ENCODE results near the gene ANO7.

The ANO7 gene

GRCh38 chr2:241269707-241270520 is 81.4 kb downstream of the ANO7 start:
- in situ Hi-C loops (cut with MboI; ENCODE audit: low sequenced_read_pairs), result no loop called here

GRCh38 chr2:241270531-241270930 is 82.1 kb downstream of the ANO7 start:
- in situ Hi-C loops (cut with MboI; ENCODE audit: low sequenced_read_pairs), result no loop called here

GRCh38 chr2:241271706-241272302 is 83.3 kb downstream of the ANO7 start:
- in situ Hi-C loops (cut with MboI; ENCODE audit: low sequenced_read_pairs), result no loop called here

- in situ Hi-C loops (cut with MboI; ENCODE audit: low sequenced_read_pairs), result no loop called here
Measured at GRCh38 chr2:241272303-241273209, 84.1 kb downstream of the ANO7 start.

GRCh38 chr2:241273210-241274020 is 84.9 kb downstream of the ANO7 start:
- in situ Hi-C loops (cut with MboI; ENCODE audit: low sequenced_read_pairs), result no loop called here

GRCh38 chr2:241274127-241274526 is 85.7 kb downstream of the ANO7 start:
- in situ Hi-C loops (cut with MboI; ENCODE audit: low sequenced_read_pairs), result no loop called here
